ENCODE data around the gene ZSWIM6.
A peak's percentile ranks its signal among the peaks of the same experiment; 100 is the strongest.

The ZSWIM6 gene

DNA sequence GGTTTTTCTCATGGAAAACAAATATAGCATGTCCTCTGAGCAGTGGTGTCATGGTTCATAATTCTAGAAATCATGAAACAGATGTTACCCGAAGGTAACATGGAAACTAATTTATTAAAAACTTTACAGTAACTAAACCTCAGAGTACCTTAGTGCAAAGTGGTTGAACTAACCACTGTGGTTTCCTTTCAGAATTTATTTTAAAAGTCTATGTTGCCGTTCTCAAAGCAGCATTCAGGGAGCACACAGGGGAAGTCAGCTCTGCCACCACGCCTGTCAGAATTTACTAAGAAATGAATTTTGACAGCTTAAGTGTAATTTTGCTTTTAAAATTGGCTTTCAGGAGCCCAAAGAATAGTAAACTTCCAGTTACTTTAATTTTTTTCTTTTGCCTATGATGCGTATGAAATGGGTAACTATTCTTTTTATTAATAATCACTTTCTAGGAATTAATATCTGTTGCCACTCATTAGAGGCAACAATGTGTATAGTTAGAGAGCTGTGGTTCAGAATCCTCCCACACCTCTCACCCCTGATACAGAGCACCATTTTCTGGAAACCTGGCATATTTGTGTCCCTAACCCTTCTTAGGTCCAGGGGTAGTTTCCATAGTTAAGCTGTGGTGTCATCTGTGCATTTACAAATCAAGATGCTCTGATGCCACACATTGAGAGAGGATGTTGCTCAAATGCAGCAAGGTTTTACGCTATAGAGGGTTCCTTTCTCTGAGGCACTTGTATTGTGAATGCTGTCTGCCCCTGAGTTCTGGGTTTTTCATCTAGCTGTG, 202.6 kb downstream of the ZSWIM6 start:
- TF ChIP-seq, protein P1, sequence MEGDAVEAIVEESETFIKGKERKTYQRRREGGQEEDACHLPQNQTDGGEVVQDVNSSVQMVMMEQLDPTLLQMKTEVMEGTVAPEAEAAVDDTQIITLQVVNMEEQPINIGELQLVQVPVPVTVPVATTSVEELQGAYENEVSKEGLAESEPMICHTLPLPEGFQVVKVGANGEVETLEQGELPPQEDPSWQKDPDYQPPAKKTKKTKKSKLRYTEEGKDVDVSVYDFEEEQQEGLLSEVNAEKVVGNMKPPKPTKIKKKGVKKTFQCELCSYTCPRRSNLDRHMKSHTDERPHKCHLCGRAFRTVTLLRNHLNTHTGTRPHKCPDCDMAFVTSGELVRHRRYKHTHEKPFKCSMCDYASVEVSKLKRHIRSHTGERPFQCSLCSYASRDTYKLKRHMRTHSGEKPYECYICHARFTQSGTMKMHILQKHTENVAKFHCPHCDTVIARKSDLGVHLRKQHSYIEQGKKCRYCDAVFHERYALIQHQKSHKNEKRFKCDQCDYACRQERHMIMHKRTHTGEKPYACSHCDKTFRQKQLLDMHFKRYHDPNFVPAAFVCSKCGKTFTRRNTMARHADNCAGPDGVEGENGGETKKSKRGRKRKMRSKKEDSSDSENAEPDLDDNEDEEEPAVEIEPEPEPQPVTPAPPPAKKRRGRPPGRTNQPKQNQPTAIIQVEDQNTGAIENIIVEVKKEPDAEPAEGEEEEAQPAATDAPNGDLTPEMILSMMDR (IDR thresholded peaks at IDR 0.05; ENCODE audit: insufficient read depth, low read depth, low read length, missing control alignments) = no peak
- no peak for DNase-seq (ENCODE audit: low read depth)
- no peak overlapping the region for H3K4me3 ChIP-seq (ENCODE audit: low read length)

DNA sequence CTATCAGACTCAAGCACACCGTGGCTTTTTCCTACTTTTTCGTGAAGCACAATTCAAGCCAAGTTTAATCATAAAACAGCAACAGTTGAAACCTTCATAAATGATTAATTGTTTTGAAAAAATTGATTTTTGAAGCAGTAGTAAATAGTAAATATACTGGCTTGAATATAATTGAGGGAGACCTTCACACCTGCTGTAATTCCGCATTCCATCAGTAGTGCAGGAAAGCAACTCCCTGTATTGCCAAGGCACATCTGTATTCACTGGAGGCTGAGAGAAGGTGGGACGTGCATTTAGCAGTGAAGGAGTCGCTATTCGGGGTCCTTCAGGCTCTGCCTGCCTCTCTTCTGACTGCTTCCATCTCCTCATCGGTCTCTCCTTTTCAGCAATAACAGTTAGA, 203.8 kb downstream of the ZSWIM6 start:
- TF ChIP-seq, protein P1 (IDR thresholded peaks at IDR 0.05; ENCODE audit: insufficient read depth, low read depth, low read length, missing control alignments) = no peak
- no peak overlapping the region for H3K4me3 ChIP-seq (ENCODE audit: low read length)
- DNase-seq (ENCODE audit: low read depth) = no peak

DNA sequence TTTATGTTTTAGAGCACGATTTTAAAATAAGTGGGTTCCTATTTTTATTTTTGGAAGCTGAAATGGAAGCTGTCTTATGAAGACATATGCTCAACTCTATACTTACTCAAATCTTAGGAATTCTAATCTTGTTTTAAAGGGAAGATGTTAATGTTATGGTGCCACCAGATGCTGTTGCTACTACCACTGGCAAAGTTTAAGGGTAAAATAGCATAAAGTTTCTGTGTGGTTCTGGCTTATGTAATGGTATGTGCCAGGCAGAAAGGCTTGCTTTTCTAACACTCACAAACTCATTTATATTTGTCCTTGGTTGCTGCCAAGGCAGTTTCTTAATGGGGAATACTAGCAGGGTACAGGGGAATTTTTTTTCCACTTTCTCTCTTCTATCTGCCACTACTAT, 204.9 kb downstream of the ZSWIM6 start:
- TF ChIP-seq, protein P1 (IDR thresholded peaks at IDR 0.05; ENCODE audit: insufficient read depth, low read depth, low read length, missing control alignments) = no peak
- H3K4me3 ChIP-seq (ENCODE audit: low read length) = no peak overlapping the region
- no peak for DNase-seq (ENCODE audit: low read depth)

DNA sequence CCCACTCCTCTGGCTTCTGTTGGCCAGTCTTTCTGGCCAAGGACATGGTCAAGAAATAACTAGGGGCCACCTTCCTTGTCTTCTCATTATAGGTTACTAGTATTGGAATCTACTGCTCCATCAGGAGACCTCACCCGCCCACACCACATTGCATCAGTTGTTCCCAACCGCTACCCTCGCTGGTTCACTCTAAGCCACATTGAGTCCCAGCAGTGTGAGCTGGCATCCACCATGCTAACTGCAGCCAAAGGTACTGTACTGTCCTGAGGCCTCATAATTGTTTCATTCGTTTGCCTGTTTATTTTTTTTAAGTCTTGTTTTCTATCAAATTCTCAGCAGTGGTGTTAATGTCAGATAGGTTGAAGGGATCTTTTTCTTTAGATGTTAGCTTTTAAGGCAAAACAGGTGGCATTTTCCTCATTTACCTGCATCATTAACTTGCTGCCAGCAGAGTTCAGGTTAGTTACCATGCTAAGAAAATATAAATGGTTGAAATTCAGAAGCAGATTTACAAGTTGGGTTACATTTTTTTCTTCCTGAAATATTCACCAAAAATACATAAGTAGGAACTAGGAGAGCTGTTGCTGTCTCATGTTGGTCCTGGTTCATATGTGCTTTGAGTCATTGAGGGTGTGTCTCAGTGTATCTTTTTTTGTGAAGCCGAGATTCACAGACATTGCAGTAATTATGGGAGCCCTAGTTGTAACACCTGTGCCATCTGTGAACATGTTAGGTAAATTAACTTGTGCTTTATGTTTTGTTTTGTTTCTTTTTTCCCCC, 206.9 kb downstream of the ZSWIM6 start:
- TF ChIP-seq, protein P1 (IDR thresholded peaks at IDR 0.05; ENCODE audit: insufficient read depth, low read depth, low read length, missing control alignments) = no peak
- no peak overlapping the region for H3K4me3 ChIP-seq (ENCODE audit: low read length)
- peak; percentile 83 for DNase-seq (ENCODE audit: low read depth)

DNA sequence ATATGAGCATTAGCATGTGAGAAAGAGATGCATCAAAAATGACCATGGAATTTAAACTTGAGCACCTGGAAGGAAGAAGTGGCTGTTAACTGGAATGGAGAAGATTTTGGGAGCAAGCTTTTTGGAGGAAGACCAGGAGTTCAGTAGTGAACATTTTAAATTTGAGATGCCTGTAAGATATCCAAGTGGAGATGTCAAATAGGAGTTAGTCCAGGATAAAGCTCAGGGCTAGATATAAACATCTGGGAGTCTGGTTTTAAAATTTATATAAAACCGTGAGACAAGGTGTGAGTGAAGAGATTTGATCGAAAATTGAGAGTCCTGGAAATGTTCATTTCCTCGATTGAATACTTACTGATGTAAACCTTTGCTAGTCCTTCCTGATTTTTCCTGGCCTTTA, 217.5 kb downstream of the ZSWIM6 start:
- TF ChIP-seq, protein P1 (IDR thresholded peaks at IDR 0.05; ENCODE audit: insufficient read depth, low read depth, low read length, missing control alignments) = no peak
- no peak overlapping the region for H3K4me3 ChIP-seq (ENCODE audit: low read length)
- no peak for DNase-seq (ENCODE audit: low read depth)

DNA sequence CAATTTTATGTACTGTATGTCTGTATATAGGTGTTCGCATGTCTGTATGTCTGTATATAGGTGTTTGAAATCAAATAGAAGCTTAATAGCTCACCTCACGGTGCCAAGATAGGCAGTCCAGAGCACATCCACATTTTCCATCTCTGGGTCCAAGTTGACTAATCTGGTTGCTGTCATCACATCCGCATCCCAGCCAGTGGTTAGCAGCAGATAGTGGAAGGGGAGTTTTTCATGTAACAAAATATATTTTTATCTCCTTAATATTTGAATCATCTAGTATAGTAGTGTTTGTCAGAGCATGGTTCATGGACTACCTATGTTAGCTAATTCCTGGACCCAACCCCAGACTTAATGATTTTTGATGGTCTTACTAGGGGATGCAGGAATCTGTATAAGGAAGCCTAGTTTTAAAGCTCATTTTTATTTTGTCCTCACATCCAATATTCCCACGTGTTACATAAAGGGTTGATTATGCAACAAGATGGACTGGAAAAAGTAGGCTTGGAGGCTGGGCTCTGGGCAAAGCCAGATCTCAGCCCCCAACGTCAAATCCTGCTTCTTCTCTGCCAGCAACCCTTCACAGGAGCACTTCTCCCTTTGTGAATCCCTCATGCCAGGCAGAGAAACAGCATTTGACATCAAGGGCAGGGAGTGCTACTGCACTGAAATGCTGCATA, 219.7 kb downstream of the ZSWIM6 start:
- DNase-seq (ENCODE audit: low read depth) = no peak
- H3K4me3 ChIP-seq (ENCODE audit: low read length) = no peak overlapping the region
- TF ChIP-seq, protein P1 (IDR thresholded peaks at IDR 0.05; ENCODE audit: insufficient read depth, low read depth, low read length, missing control alignments) = no peak
